IPS-20b (cell line): ENCODE data around the gene PPP6R1.

ENCODE experiments used
- H3K27ac ChIP-seq: one replicate; pipeline ENCODE4 v1.5.1; 2013; ENCODE audit warnings: low read length
- H3K27me3 ChIP-seq: 2 replicates; pipeline ENCODE4 v1.6.1; 2013; ENCODE audit warnings: mild to moderate bottlenecking, low read length, inconsistent platforms; ENCODE audit not compliant: insufficient read depth
- H3K36me3 ChIP-seq: 2 replicates; pipeline ENCODE4 v1.6.1; 2013; ENCODE audit warnings: low read depth, mild to moderate bottlenecking, inconsistent platforms, low read length, moderate library complexity; ENCODE audit not compliant: insufficient read depth
- H3K4me1 ChIP-seq: 2 replicates; pipeline ENCODE4 v1.6.1; 2013; ENCODE audit warnings: mild to moderate bottlenecking, control low read depth, inconsistent platforms, low read length, moderate library complexity; ENCODE audit not compliant: insufficient read depth
- H3K4me3 ChIP-seq: 2 replicates; pipeline ENCODE4 v1.5.1; 2013; ENCODE audit warnings: mild to moderate bottlenecking, low read length, inconsistent platforms
- H3K9ac ChIP-seq: 2 replicates; pipeline ENCODE4 v1.6.1; 2013; ENCODE audit warnings: low read depth, mild to moderate bottlenecking, inconsistent platforms, low read length, moderate library complexity
- H3K9me3 ChIP-seq: 2 replicates; pipeline ENCODE4 v1.6.1; 2013; ENCODE audit warnings: mild to moderate bottlenecking, low read depth, low read length, inconsistent platforms; ENCODE audit not compliant: insufficient read depth

Gene PPP6R1

DNA sequence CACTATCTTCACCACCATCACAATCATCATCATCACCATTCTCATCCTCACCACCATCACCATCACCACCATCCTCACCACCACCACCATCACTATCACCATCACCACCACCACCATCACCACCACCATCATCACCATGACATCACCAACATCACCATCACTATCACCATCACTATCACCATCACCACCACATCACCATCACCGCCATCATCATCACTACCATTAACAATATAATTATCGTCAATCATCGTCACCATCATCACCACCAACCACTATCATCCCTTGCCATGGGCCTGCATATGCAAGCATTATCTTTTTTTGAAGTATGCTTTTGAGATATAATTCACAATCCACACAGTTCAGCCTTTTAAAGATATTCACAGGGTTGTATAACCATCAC lies 7.6 kb upstream of the PPP6R1 start:
- Histone ChIP-seq H3K4me1 (no peaks in the 10 kb centered on the region), H3K9me3 (peaks cover 6% of the 10 kb centered on the region; the same call in 1 of the 2 replicates), H3K36me3 (no peaks in the 10 kb centered on the region; the same call in 1 of the 2 replicates), H3K9ac (no peak overlapping the region), H3K27me3 (no peaks in the 10 kb centered on the region), H3K27ac (no peak overlapping the region), H3K4me3 (no peak overlapping the region)

DNA sequence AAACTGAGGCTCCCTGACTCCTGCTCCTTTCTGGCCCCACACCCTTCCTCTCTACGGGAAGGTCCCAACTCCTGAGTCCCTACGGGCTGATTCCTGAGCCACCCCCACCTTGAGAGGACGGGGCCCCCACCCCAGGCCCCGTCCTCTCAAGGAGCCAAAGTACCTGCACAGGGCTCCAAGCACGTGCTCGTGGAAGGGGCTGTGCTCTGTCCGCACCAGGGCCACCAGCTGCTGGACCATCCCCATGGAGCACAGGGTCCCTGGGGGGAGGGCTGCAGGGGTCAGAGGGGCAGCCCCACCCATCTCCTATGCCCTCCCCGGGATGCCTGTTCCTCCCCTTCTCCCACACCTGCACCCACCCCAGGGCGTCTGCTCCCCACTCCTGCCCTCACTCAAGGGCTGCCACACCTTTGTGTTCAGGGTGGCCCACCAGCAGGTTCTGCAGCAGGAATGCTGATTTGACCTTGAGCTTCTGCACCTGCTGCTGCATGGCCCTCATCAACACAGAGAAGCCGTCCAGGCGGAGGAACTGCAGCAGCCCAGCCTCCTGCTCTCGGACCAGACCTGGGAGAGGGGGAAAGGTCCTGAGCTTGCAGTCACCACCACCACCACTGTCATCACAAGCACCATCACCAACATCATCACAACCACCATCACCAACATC lies 7.0 kb upstream of the PPP6R1 start:
- Histone ChIP-seq H3K27ac (no peak overlapping the region), H3K9ac (no peak overlapping the region), H3K4me1 (no peaks in the 10 kb centered on the region), H3K27me3 (no peaks in the 10 kb centered on the region), H3K36me3 (no peaks in the 10 kb centered on the region; the same call in 1 of the 2 replicates), H3K4me3 (no peak overlapping the region), H3K9me3 (peaks cover 6% of the 10 kb centered on the region; the same call in 1 of the 2 replicates)

DNA sequence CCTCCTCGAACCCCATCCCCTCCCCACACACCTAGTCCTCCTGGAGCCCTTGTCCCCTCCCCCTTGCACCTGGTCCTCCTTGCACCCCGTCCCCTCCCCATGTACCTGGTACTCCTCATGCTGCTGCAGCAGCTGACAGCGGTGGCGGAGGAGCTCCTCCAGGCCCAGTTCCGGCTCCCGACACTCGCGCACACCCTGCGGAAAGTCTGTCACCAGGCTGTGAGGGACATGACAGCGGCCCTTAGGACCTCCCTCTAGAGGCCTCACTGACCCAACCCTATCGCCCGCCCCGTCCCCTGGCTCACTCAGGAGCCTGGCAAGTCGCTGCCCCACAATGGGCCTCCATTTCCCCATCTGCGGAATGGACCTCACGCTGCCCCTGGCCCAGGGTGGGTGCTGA lies 6.4 kb upstream of the PPP6R1 start:
- Histone ChIP-seq H3K9me3 (peaks cover 6% of the 10 kb centered on the region; the same call in 1 of the 2 replicates), H3K36me3 (no peaks in the 10 kb centered on the region; the same call in 1 of the 2 replicates)

DNA sequence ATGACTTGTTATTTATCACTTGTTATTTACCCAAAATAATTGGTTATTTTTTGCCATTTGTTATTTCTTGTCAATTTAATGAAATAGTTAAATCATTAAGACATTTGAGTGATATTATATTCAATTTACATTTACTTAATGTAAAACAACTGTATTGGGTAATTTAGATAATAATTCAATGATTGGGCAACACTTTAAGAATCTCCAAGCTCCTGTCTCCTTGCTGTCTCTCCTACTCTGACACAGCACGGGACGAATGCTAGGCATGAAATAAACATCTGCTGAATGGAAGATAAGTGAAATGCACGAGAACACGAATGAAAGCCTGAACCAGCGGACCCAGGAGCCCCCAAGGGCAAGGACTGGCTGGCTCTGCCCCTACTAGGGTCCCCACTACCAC lies 5.7 kb upstream of the PPP6R1 start:
- H3K9me3 ChIP-seq = peaks cover 6% of the 10 kb centered on the region; the same call in 1 of the 2 replicates
- no peaks in the 10 kb centered on the region for H3K36me3 ChIP-seq
- no peak overlapping the region for H3K4me3 ChIP-seq
- H3K4me1 ChIP-seq = peaks cover 3% of the 10 kb centered on the region; the same call in 1 of the 2 replicates
- H3K27me3 ChIP-seq = no peaks in the 10 kb centered on the region
- no peak overlapping the region for H3K27ac ChIP-seq
- no peak overlapping the region for H3K9ac ChIP-seq

More for the DNA sequence above, 6.4 kb upstream of the PPP6R1 start:
- H3K27me3 ChIP-seq = no peaks in the 10 kb centered on the region
- H3K4me1 ChIP-seq = peaks cover 3% of the 10 kb centered on the region; the same call in 1 of the 2 replicates
- H3K4me3 ChIP-seq = no peak overlapping the region
- no peak overlapping the region for H3K27ac ChIP-seq
- H3K9ac ChIP-seq = no peak overlapping the region

DNA sequence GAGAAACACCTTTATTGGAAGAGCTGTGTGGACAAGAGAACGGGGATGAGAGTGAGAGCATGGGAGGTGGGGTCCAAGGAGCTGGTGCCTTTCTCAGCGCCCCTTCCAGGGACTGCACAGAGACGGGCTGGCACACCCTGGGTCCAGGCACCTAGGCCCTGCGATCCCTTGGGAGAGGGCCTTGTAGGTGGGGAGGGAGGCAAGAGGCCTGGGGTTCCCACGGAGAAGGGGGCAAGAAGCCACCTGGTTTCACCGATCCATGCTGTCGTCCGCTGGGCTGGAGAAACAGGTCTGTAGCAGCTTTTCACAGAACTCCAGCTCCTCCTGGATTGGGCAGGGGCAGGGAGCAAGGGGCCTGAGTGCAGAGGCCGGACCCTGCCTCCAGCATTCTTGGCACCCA lies 3.5 kb upstream of the PPP6R1 start:
- no peaks in the 10 kb centered on the region for H3K36me3 ChIP-seq
- no peak overlapping the region for H3K4me3 ChIP-seq
- H3K9ac ChIP-seq = no peak overlapping the region
- peaks cover 6% of the 10 kb centered on the region; the same call in 1 of the 2 replicates for H3K9me3 ChIP-seq
- H3K27ac ChIP-seq = no peak overlapping the region
- H3K27me3 ChIP-seq = no peaks in the 10 kb centered on the region
- peaks cover 5% of the 10 kb centered on the region; the same call in 1 of the 2 replicates for H3K4me1 ChIP-seq

DNA sequence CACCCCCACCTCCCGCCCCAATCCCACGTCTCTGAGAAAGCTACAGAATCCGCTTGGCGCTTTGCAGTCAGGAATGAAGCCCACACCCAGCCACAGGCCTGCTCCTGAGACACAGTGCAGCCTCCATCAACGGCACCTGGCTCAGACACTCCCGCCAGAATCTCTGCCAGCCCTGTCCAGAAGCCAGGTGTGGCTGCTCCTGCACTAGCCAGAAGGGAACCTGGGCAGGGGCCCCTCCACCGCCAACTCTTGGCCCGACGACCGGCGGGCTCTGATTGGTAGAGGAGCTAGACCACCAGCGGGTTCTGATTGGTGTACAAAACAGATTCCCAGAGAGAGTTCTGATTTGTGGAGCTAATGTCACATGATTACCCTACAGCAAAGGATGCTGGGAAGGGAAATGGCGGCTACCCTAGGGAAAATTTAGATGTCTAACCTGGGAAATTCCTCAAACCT lies 2.9 kb upstream of the PPP6R1 start:
- Histone ChIP-seq H3K9ac (no peak overlapping the region), H3K4me3 (no peak overlapping the region), H3K36me3 (no peaks in the 10 kb centered on the region), H3K27me3 (no peaks in the 10 kb centered on the region), H3K4me1 (peaks cover 9% of the 10 kb centered on the region), H3K9me3 (peaks cover 5% of the 10 kb centered on the region; the same call in 1 of the 2 replicates), H3K27ac (no peak overlapping the region)

DNA sequence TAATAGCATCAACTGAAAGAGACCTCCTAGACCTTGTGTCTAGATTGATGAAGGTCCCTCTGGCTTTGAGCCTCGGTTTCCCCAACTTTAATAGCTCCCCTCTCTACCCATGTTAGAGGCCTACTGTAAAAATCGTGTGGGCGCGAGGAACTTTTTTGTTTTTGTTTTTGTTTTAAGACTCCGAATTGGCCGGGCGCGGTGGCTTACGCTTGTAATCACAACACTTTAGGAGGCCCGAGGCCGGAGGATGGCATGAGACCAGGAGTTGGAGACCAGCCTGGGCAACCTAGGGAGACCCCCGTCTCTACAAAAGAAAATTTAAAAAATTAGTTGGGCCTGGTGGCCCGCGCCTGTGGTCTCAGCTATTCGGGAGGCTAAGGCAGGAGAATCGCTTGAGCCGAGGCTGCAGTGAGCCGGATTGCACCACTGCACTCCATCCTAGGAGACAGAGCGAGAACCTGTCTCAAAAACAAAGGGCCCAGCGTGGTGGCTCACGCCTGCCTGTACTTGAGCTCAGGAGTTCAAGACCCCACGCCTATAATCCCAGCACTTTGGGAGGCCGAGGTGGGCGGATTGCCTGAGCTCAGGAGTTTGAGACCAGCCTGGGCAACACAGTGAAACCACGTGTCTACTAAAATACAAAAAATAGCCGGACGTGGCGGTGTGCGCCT lies 858 bp upstream of the PPP6R1 start:
- H3K9ac ChIP-seq = peak overlapping the region; percentile 82; the same call in 1 of the 2 replicates
- H3K4me1 ChIP-seq = peaks cover 11% of the 10 kb centered on the region
- no peaks in the 10 kb centered on the region for H3K9me3 ChIP-seq
- no peaks in the 10 kb centered on the region for H3K27me3 ChIP-seq
- H3K36me3 ChIP-seq = no peaks in the 10 kb centered on the region; the same call in 1 of the 2 replicates
- peak overlapping the region; percentile 66 for H3K27ac ChIP-seq
- peak overlapping the region; percentile 84 for H3K4me3 ChIP-seq

DNA sequence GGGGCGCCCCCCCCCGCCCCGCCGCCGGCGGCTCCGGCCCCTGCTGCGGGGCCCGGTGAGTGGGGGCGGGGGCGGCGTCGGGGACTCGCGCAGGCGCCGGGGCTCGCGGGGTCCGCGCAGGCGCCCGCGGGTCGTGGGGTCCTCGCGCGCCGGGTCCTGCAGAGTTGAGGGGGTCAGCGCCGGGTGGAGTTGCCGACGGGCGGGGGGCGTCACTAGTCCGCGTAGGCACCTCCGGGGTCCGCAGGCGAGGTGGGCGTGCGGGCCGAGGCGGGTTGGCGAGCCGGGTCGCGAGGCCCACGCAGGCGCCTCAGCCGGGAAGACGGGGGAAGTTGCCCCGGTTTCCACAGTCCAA lies 365 bp downstream of the PPP6R1 start:
- no peak overlapping the region for H3K27ac ChIP-seq
- no peaks in the 10 kb centered on the region for H3K9me3 ChIP-seq
- H3K27me3 ChIP-seq = no peaks in the 10 kb centered on the region
- peak overlapping the region; percentile 84 for H3K4me3 ChIP-seq
- H3K36me3 ChIP-seq = no peaks in the 10 kb centered on the region; the same call in 1 of the 2 replicates
- H3K4me1 ChIP-seq = peaks cover 11% of the 10 kb centered on the region
- peak overlapping the region; percentile 84 for H3K9ac ChIP-seq

DNA sequence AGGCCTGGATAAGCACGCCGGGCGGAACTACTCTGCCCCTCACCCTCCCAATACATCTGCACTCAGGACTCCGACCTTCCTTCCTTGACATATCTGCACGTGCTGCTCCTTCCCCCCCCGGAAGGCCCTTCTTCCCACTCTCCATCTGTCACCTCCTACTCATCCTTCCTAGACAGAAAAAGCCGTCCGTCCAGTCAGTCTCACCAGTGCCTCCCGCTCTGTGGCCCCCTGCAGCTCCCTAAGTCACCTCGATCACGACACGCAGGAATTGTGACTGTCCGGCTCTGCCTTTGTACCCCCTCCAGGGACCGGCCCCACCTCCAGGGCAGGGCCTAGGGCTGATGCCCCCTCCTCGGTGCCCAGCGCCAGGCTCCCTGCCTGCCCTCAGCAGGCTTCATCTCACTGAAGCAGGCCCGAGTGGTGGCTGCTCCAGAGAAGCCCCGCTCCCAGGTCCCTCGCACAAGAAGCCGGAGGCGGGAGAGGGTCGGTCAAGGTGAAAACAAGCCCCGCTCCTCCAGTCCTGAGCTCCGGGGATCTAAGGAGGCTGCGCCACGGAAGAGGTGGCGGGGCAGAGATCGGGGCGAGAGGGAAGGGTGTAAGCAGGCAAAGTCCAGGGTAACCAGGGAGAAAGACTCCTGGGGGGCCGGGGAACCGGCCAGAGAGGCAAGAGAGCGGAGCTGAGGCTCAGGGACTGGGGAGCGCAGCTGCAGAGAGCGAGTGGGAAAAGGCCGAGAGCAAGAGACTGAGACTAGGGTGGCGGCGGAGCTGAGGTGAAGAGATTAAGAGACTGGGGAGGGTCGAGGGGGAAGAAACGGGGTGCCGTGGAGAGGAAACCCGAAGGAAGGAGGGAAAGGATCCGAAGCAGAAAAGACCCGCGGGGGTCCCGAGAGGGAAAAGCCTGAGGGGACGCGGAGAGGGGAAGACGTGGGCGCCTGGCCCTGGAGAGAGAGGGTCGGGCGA lies 1.1 kb downstream of the PPP6R1 start:
- no peaks in the 10 kb centered on the region; the same call in 1 of the 2 replicates for H3K36me3 ChIP-seq
- peak overlapping the region; percentile 82 for H3K9ac ChIP-seq
- no peaks in the 10 kb centered on the region for H3K9me3 ChIP-seq
- H3K27ac ChIP-seq = no peak overlapping the region
- H3K4me3 ChIP-seq = peak overlapping the region; percentile 84
- peaks cover 11% of the 10 kb centered on the region for H3K4me1 ChIP-seq
- no peaks in the 10 kb centered on the region for H3K27me3 ChIP-seq

DNA sequence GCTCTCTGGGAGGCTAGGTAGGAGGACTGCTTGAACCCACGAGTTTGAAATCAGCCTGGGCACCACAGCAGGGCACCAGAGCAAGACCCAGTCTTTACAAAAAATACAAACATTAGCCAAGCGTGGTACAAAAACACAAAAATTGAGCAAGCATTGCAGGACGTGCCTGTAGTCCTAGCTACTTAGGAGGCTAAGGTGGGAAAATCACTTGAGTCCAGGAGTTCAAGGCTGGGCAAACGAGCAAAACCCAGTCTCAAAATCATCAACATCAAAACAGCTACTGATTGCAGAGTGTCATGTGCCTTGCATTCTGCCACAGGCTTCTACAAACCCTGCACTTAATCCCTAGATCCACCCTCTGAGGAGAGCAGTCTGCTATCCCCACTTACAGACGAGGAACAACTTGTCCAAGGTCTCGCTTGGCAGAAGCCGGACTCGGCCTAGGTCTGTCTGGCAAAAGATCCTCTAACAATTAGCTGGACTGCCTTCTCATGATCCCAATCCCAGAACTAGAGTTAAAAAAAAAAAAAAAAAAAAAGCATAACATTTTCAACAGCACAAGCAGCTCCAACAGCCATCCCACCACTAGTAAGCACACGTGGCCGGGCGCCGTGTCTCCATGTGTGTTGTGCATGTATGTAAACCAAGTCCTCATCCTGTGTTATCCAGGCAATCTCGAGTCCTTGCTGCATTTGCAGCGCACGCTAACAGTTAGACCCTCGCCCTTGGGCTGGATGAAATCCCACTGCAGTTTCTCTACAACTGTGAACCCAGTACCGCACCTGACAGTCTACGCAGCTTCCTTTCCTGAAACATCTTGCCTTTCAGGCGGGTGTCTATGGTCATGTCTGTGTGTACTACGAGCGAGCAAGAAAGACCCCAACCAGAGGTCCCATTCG lies 2.0 kb downstream of the PPP6R1 start:
- H3K4me3 ChIP-seq = peak overlapping the region; percentile 84
- peaks cover 11% of the 10 kb centered on the region for H3K4me1 ChIP-seq
- no peaks in the 10 kb centered on the region for H3K9me3 ChIP-seq
- H3K36me3 ChIP-seq = no peaks in the 10 kb centered on the region; the same call in 1 of the 2 replicates
- H3K27me3 ChIP-seq = no peaks in the 10 kb centered on the region
- H3K27ac ChIP-seq = no peak overlapping the region
- H3K9ac ChIP-seq = peak overlapping the region; percentile 15; the same call in 1 of the 2 replicates
